Stimulated activated CD8-positive, alpha-beta memory T cell treated with anti-CD3 and anti-CD28 coated beads, Interleukin-12 subunit alpha, Interleukin-12 subunit beta, amount 100 ng/mL, for 24 hours (primary cell): ENCODE measurements around the gene UBASH3A.

Experiments used
- DNase-seq: peaks from one replicate; pipeline ENCODE4 v3.0.0-alpha.2; 2020; ENCODE audit errors: extremely low read depth

Gene UBASH3A

DNA sequence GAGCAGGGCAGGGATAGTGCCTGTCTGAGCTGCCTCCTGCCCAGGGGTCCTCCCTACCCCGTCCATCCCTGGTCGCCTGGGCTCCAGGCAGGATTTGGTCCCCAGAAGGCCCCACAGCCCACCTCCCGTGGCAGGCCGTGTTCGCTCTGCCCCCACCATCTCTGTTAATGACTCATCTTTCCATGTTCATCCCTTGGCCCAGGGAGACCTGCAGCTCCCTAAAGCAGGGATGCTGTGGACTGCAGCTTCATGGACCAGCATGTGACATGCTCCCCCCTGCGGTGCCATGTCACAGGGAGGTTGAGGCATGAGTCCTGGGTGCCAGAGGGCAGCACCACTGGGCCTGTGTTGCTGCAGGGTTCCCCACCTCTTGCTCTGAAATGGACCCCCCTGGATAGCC is 26.8 kb downstream of the UBASH3A start:
- DNase-seq, result no peak

DNA sequence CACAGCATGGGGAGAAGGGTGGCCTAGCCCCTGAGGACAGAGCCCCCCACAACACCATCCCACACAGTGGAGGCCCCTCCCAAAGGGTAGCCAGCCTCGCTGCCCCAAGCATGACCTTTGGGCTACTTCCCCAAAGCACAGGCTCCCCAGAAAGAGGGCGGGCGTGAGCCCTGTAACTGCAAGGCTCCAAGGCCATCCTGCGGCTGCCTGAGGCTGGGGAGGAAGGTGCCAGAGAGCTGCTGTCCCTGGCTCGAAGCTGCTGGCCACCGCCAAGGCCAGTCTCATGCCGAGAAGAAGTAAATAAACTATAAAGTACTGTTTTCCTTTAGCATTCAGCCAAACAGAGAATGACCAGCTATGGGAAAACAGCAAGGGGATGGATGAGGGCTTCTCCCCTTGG is 27.5 kb downstream of the UBASH3A start:
- DNase-seq, result no peak

GRCh38 chr21:42432695-42433094 is 29.0 kb downstream of the UBASH3A start:
- DNase-seq, result no peak

DNA sequence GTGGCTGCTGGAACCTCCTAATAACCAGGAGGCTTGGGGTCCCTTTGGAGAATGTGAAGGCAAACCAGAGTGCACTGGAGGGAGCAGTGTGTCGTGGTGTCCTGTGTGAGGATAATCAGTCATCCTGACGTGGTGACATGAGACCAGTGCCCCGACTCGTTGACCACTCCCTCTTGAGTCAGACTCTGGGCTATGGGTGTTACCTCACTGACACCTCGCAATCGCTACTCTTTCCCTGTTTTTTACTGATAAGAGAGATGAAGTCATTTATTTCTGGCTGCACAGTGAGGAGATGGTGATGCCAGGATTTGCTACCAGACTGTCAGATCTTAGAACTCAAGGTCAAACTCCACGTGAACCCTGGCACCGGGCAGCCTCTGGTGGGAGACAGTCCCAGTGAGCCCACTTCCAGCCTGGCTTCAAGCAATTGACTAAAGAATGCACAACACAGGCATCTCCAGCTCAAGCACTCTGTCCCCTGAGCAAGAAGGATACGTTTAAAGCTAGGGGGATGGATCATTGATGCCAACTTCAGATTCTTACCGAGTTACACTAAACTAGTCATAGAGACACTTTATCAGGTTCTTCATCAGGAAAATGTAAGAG is 30.3 kb downstream of the UBASH3A start:
- no peak for DNase-seq

DNA sequence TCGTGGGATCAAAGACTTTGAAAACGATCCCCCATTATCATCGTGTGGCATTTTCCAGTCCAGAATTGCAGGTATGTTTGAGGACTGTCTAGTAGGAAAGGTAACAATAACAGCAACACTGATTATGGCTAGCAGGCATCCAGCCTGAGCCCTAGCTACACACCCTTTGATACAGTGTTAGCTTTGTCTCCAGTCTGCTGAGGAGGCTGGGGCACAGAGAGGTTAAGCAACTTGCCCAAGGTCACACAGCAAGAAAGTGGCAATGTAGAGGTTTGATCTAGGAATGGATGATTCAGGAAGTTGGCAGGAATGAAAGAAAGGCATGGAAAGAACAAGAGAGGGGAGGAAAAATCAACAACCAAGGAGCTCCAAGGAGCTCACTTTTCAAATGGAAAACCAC is 31.2 kb downstream of the UBASH3A start:
- no peak for DNase-seq

GRCh38 chr21:42435401-42435800 is 31.7 kb downstream of the UBASH3A start:
- DNase-seq, result no peak

DNA sequence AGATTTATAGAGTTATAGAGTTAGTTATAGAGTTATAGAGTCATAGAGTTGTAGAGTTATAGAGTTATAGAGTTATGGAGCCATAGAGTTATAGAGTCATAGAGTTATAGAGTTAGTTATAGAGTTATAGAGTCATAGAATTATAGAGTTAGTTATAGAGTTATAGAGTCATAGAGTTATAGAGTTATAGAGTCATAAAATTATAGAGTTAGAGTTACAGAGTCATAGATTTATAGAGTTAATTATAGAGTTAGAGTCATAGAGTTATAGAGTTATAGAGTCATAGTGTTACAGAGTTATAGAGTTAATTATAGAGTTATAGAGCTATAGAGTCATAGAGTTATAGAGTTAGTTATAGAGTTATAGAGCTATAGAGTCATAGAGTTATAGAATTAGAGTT is 32.1 kb downstream of the UBASH3A start:
- DNase-seq, result no peak

GRCh38 chr21:42436914-42437313 is 33.2 kb downstream of the UBASH3A start:
- DNase-seq, result no peak

GRCh38 chr21:42437786-42438185 is 34.1 kb downstream of the UBASH3A start:
- DNase-seq, result no peak

GRCh38 chr21:42438316-42439205 is 34.9 kb downstream of the UBASH3A start:
- DNase-seq, result no peak

DNA sequence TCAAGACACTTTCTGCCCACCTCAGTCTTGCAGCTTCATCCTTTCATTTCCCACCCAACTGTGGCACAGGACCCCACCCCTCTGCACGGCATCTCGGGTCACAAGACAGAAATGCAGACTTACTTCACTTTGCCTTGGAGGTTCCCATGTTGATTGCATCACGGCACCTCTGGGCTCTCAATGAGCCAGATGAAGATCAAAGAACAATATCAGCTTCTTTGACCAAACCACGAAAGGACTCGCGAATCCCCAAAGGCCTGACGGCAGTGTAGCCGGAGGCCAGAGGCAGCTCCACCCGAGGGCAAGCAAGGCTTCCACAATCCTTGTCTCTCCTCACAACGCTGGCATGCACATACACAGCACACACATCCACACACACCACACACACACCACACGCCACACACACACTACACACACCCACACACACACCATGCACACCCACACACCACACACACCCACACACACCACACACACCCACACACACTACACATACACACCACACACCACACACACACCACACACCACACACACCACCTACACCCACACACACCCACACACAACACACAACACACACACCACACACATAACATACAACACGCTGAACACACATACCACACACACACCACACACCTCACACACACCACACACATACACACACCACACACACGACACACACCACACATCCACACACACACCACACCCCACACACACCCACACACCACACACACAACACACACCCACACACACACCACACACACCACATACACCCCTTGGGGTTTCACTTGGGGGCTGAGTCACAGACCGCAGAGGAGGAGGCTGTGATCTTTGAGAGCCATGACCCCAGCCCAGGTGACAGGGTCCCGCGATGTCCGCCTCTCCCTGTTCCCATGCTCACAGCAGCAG is 35.8 kb downstream of the UBASH3A start:
- no peak for DNase-seq

GRCh38 chr21:42440187-42440792 is 36.6 kb downstream of the UBASH3A start:
- DNase-seq, result no peak

GRCh38 chr21:42441963-42442362 is 38.3 kb downstream of the UBASH3A start:
- no peak for DNase-seq

GRCh38 chr21:42443181-42443785 is 39.6 kb downstream of the UBASH3A start:
- DNase-seq, result no peak

- no peak for DNase-seq
Observed at GRCh38 chr21:42443876-42444744, 40.4 kb downstream of the UBASH3A start.

GRCh38 chr21:42444745-42445059 is 41.0 kb downstream of the UBASH3A start:
- DNase-seq, result no peak

DNA sequence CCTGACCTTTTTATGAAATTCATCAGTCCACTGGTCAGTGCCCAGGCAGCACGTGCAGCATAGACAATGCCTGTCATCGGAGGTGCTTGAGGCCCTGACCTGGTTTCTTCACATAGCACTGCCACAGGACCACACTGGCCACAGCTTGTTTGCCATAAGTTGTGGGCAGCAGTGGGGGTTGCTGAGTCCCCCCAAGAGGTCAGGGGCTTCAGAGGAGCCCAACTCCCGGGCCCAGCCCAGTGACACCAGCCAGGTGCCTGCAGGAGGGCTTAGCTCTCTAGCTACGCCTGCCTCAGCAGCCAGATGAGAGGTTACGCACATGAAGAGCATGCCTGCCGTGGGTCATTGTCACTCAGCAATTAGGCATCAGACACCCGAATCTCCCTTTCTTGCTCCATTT is 41.6 kb downstream of the UBASH3A start:
- no peak for DNase-seq

DNA sequence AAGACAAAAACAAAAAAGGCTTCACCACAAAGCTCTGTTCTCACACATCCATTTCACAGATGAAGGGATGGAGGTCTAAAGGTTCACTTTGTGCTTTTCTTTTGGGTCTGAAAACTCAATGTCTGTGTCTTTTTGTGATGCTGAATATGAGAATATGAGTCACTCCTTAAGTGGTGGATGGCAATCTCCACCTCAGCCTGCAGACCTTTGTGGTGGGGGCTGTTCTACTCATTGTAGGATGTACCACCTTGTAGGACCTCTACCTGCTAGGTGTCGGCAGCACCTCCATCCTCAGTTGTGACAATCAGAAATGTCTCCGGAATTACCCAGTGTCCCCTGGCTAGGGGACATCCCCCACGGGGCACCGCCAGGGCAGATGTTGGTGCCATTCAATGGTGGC is 42.8 kb downstream of the UBASH3A start:
- DNase-seq, result no peak

- DNase-seq, result no peak
Observed at GRCh38 chr21:42447182-42447581, 43.5 kb downstream of the UBASH3A start.

GRCh38 chr21:42447732-42448131 is 44.0 kb downstream of the UBASH3A start:
- no peak for DNase-seq

- no peak for DNase-seq
Observed at GRCh38 chr21:42448686-42449085, 45.0 kb downstream of the UBASH3A start.
